ENCODE results near the gene MARCHF10. TPM values are rescaled to one million over a fixed set of nuclear protein-coding genes. Genes with fewer than 3 reads are reported as not detected.

MARCHF10 gene
- total and polyA plus RNA-seq, 9 donors, result 0.09 to 1.1 (median 0.42) TPM

GRCh38 chr17:62741290-62741689, 66.8 kb downstream of the MARCHF10 start:
- Histone ChIP-seq H3K4me1 (ENCODE audit: control insufficient read depth, insufficient read depth, low read length) (peaks cover 9% of the 10 kb centered on the region), H3K27me3 (ENCODE audit: control insufficient read depth, insufficient read depth, low read length) (no peaks in the 10 kb centered on the region), H3K9me3 (replicated peaks; ENCODE audit: control insufficient read depth, low read depth, low read length) (no peaks in the 10 kb centered on the region), H3K27ac (ENCODE audit: low read length) (no peak overlapping the region), H3K4me3 (ENCODE audit: low read length) (no peak overlapping the region), H3K36me3 (ENCODE audit: control insufficient read depth, insufficient read depth, low read length) (no peaks in the 10 kb centered on the region)
- no CpG with 5 or more reads among the region's 4 CpGs for WGBS (ENCODE audit: insufficient coverage)
- DNase-seq, result no peak

- no peak overlapping the region for H3K4me3 ChIP-seq (ENCODE audit: low read length)
- H3K4me1 ChIP-seq (ENCODE audit: control insufficient read depth, insufficient read depth, low read length), result peaks cover 4% of the 10 kb centered on the region
- H3K27me3 ChIP-seq (ENCODE audit: control insufficient read depth, insufficient read depth, low read length), result no peaks in the 10 kb centered on the region
- no peaks in the 10 kb centered on the region for H3K9me3 ChIP-seq (replicated peaks; ENCODE audit: control insufficient read depth, low read depth, low read length)
- DNase-seq, result peak; percentile 47
- 85% methylated on average over 9 of the region's 16 CpGs for whole genome bisulfite sequencing (ENCODE audit: insufficient coverage)
- H3K27ac ChIP-seq (ENCODE audit: low read length), result no peak overlapping the region
- no peaks in the 10 kb centered on the region for H3K36me3 ChIP-seq (ENCODE audit: control insufficient read depth, insufficient read depth, low read length)
Observed at GRCh38 chr17:62739645-62740388, 68.3 kb downstream of the MARCHF10 start.

DNA sequence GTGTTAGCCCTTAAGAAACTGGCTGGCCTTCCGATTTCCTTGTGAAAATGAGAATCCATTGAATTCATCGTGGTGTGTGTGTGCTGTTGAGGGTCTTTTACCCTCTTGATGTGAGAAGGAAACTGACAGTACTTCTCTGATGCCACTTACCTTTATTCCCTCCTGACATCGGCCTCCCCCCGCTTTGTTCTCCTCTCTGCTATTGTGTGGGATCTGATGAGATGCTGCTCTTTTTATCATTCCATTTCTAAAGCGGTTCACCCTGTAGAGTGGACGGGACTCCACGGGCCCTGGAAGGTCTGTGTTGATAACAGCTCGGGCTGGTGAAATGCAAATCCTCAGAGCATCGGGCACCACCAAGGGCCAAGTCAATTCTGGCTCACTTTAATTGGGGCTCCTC, 69.8 kb downstream of the MARCHF10 start:
- no peaks in the 10 kb centered on the region for H3K9me3 ChIP-seq (replicated peaks; ENCODE audit: control insufficient read depth, low read depth, low read length)
- 79% methylated on average over 5 of the region's 9 CpGs for WGBS (ENCODE audit: insufficient coverage)

GRCh38 chr17:62737513-62737912, 70.6 kb downstream of the MARCHF10 start:
- H3K4me3 ChIP-seq (ENCODE audit: low read length), result no peak overlapping the region
- H3K36me3 ChIP-seq (ENCODE audit: control insufficient read depth, insufficient read depth, low read length), result no peaks in the 10 kb centered on the region
- H3K9me3 ChIP-seq (replicated peaks; ENCODE audit: control insufficient read depth, low read depth, low read length), result no peaks in the 10 kb centered on the region
- peaks cover 4% of the 10 kb centered on the region for H3K4me1 ChIP-seq (ENCODE audit: control insufficient read depth, insufficient read depth, low read length)
- no peaks in the 10 kb centered on the region for H3K27me3 ChIP-seq (ENCODE audit: control insufficient read depth, insufficient read depth, low read length)
- DNase-seq, result no peak
- H3K27ac ChIP-seq (ENCODE audit: low read length), result no peak overlapping the region
- no CpG with 5 or more reads among the region's 8 CpGs for WGBS (ENCODE audit: insufficient coverage)

More for the DNA sequence above, 69.8 kb downstream of the MARCHF10 start:
- H3K4me1 ChIP-seq (ENCODE audit: control insufficient read depth, insufficient read depth, low read length), result peaks cover 4% of the 10 kb centered on the region
- H3K4me3 ChIP-seq (ENCODE audit: low read length), result no peak overlapping the region
- DNase-seq, result no peak
- no peaks in the 10 kb centered on the region for H3K36me3 ChIP-seq (ENCODE audit: control insufficient read depth, insufficient read depth, low read length)
- no peak overlapping the region for H3K27ac ChIP-seq (ENCODE audit: low read length)
- no peaks in the 10 kb centered on the region for H3K27me3 ChIP-seq (ENCODE audit: control insufficient read depth, insufficient read depth, low read length)

DNA sequence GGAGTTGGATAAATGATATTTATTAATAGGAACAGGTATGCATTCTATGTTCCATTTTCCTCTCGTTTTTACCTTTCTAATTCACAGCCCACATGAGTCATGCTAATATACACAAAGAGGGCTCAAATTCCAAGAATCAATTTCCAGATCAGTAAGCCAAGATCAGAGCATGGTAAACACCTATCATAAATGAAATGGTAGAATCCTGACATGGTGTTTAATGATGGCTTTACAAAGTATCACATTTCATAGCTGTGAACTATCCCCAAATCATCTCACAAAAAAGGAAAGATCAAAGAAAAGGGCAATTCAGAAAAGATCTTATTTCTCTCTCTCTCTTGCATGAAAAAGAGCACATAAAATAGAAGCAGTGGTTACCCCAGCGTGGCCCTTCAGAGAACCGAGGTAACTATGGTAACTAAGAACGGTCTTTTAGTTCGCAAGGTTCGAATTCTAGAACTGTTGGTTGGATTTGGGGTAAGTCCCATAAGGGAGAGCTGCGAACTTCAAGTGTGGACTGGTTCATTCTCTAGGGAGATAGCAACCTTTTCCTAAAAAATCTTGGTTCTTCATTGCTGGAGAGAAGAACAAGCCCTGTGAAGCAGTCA, 73.0 kb downstream of the MARCHF10 start:
- no peaks in the 10 kb centered on the region for H3K27me3 ChIP-seq (ENCODE audit: control insufficient read depth, insufficient read depth, low read length)
- no peaks in the 10 kb centered on the region for H3K36me3 ChIP-seq (ENCODE audit: control insufficient read depth, insufficient read depth, low read length)
- 81% methylated on average over 5 of the region's 7 CpGs for whole genome bisulfite sequencing (ENCODE audit: insufficient coverage)
- no peak for DNase-seq
- H3K9me3 ChIP-seq (replicated peaks; ENCODE audit: control insufficient read depth, low read depth, low read length), result no peaks in the 10 kb centered on the region
- no peak overlapping the region for H3K4me3 ChIP-seq (ENCODE audit: low read length)
- H3K27ac ChIP-seq (ENCODE audit: low read length), result no peak overlapping the region
- H3K4me1 ChIP-seq (ENCODE audit: control insufficient read depth, insufficient read depth, low read length), result peaks cover 4% of the 10 kb centered on the region

DNA sequence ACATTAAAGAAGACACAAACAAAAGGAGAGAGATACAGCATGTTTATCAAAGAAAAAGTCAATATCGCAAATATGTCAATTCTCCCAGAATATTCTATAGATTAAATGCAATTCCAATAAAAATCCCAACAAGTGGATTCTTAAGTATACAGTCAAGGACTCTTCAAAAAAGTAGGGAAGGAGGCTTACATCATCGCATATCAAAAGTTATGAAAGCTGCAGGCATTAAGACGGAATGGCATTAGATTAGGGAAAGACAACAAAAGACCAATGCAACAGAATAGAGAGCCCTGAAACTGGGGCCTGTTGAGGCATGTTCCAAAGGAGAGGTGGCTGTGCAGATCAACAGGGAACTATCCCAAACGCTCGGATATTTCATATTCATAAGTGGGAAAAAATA, 76.0 kb downstream of the MARCHF10 start:
- 77% methylated on average over 2 of the region's 5 CpGs for WGBS (ENCODE audit: insufficient coverage)
- Histone ChIP-seq H3K36me3 (ENCODE audit: control insufficient read depth, insufficient read depth, low read length) (no peaks in the 10 kb centered on the region), H3K27me3 (ENCODE audit: control insufficient read depth, insufficient read depth, low read length) (no peaks in the 10 kb centered on the region), H3K9me3 (replicated peaks; ENCODE audit: control insufficient read depth, low read depth, low read length) (no peaks in the 10 kb centered on the region), H3K4me3 (ENCODE audit: low read length) (no peak overlapping the region), H3K27ac (ENCODE audit: low read length) (no peak overlapping the region), H3K4me1 (ENCODE audit: control insufficient read depth, insufficient read depth, low read length) (no peaks in the 10 kb centered on the region)
- no peak for DNase-seq

DNA sequence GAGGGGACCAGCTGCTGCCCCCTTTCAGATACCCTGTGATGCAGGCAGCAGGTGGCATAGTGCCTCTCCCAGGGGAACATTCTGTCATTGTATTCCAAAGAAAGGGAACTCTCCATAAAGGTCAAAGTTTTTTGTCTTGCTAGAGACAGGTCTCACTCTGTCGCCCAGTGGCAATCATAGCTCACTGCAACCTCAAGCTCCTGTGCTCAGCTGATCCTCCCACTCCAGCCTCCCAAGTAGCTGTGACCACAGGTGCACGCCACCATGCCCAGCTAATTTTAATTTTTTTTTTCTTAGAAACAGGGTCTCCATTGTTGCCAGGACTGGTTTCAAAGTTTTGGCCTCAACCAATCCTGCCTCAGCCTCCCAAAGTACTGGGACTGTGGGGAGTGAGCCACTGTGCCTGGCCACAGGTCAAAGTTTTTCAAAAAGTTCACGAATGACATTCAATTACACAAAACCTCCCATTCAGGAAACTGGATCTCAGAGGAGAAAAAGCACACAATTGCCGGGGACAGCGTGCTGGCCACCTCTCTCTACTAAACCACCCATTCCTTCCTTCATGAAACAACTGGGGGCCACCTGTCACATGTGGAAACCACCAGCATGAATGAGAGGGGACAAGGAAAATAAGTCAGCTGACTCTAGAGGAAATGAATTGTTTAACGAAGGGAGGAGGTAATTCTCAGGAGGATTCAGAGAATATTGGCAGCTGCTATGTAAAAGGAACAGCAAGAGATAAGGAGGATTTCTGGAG, 80.0 kb downstream of the MARCHF10 start:
- H3K4me3 ChIP-seq (ENCODE audit: low read length), result no peak overlapping the region
- 93% methylated on average over 2 of the region's 6 CpGs for WGBS (ENCODE audit: insufficient coverage)
- DNase-seq, result no peak
- H3K27me3 ChIP-seq (ENCODE audit: control insufficient read depth, insufficient read depth, low read length), result no peaks in the 10 kb centered on the region
- H3K4me1 ChIP-seq (ENCODE audit: control insufficient read depth, insufficient read depth, low read length), result peaks cover 2% of the 10 kb centered on the region
- no peak overlapping the region for H3K27ac ChIP-seq (ENCODE audit: low read length)
- H3K36me3 ChIP-seq (ENCODE audit: control insufficient read depth, insufficient read depth, low read length), result no peaks in the 10 kb centered on the region
- H3K9me3 ChIP-seq (replicated peaks; ENCODE audit: control insufficient read depth, low read depth, low read length), result no peaks in the 10 kb centered on the region

GRCh38 chr17:62725791-62726249, 82.3 kb downstream of the MARCHF10 start:
- Histone ChIP-seq H3K4me1 (ENCODE audit: control insufficient read depth, insufficient read depth, low read length) (peaks cover 2% of the 10 kb centered on the region), H3K27me3 (ENCODE audit: control insufficient read depth, insufficient read depth, low read length) (no peaks in the 10 kb centered on the region), H3K36me3 (ENCODE audit: control insufficient read depth, insufficient read depth, low read length) (no peaks in the 10 kb centered on the region), H3K27ac (ENCODE audit: low read length) (no peak overlapping the region), H3K9me3 (replicated peaks; ENCODE audit: control insufficient read depth, low read depth, low read length) (no peaks in the 10 kb centered on the region), H3K4me3 (ENCODE audit: low read length) (no peak overlapping the region)
- 50% methylated on average over 2 of the region's 5 CpGs for whole genome bisulfite sequencing (ENCODE audit: insufficient coverage)
- DNase-seq, result no peak

DNA sequence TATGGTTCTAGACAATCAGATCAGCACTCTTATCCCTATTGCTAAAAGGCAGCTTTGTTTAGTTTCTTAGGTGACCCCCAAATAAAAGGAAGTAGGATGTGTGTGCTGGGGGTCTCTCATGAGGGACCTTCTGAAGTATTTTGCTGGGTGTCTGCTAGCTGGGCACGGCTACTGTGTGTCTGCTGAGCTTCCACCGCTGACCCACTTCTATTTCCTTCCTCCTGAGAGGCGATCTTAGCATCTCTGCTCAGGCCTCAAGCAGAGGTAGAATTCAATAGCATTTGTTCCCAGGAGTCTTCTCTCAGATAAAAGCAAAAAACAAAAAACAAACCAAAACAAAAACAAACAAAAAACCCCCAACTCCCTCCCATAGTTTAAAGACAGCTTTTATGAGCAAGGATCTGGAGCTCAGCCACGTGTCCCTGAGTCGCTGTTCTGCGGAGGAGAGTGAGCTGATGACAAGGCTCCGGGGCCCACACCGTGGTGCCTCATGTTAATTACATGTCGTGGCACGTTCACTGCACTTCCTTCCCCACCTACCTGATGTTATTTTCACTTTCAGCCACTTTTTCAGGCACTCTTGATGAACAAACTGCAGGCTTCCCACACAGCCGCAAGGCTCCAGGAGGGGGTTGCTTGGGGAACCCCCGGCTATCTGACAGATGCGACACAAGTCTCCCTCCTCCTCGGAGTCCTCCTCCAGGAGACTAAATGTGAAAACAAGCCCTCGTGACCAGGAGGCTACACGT, 83.5 kb downstream of the MARCHF10 start:
- no peaks in the 10 kb centered on the region for H3K36me3 ChIP-seq (ENCODE audit: control insufficient read depth, insufficient read depth, low read length)
- no peaks in the 10 kb centered on the region for H3K27me3 ChIP-seq (ENCODE audit: control insufficient read depth, insufficient read depth, low read length)
- WGBS (ENCODE audit: insufficient coverage), result 43% methylated on average over 14 of the region's 16 CpGs
- no peaks in the 10 kb centered on the region for H3K9me3 ChIP-seq (replicated peaks; ENCODE audit: control insufficient read depth, low read depth, low read length)
- no peak overlapping the region for H3K4me3 ChIP-seq (ENCODE audit: low read length)
- H3K4me1 ChIP-seq (ENCODE audit: control insufficient read depth, insufficient read depth, low read length), result peaks cover 2% of the 10 kb centered on the region
- no peak for DNase-seq
- H3K27ac ChIP-seq (ENCODE audit: low read length), result no peak overlapping the region

GRCh38 chr17:62723842-62724241, 84.3 kb downstream of the MARCHF10 start:
- WGBS (ENCODE audit: insufficient coverage), result 43% methylated on average over 3 of the region's 7 CpGs
- H3K4me1 ChIP-seq (ENCODE audit: control insufficient read depth, insufficient read depth, low read length), result peaks cover 2% of the 10 kb centered on the region
- no peaks in the 10 kb centered on the region for H3K27me3 ChIP-seq (ENCODE audit: control insufficient read depth, insufficient read depth, low read length)
- no peaks in the 10 kb centered on the region for H3K9me3 ChIP-seq (replicated peaks; ENCODE audit: control insufficient read depth, low read depth, low read length)
- no peak overlapping the region for H3K4me3 ChIP-seq (ENCODE audit: low read length)
- H3K36me3 ChIP-seq (ENCODE audit: control insufficient read depth, insufficient read depth, low read length), result no peaks in the 10 kb centered on the region
- no peak for DNase-seq
- H3K27ac ChIP-seq (ENCODE audit: low read length), result no peak overlapping the region

Data from muscle of leg (tissue), 11 donors.